Measurements from ENCODE around the gene USP24. TPM values are rescaled to one million over a fixed set of nuclear protein-coding genes. Genes with fewer than 3 reads are reported as not detected.
A peak's percentile ranks its signal among the peaks of the same experiment; 100 is the strongest.

USP24 gene
- total RNA-seq, 4 donors from 2014 or later = 14.9 to 66.1 (median 44.1) TPM

GRCh38 chr1:55213151-55213884, 1.8 kb downstream of the USP24 start:
- H3K36me3 ChIP-seq = no peaks in the 10 kb centered on the region
- DNase-seq = no peak
- TF ChIP-seq CTCF (IDR thresholded peaks at IDR 0.05) (no peak), POLR2A (IDR thresholded peaks at IDR 0.05) (no peak)
- intact Hi-C loops (cut with DNase I; ENCODE audit: low total_unique reads) = no loop called here
- no peaks in the 10 kb centered on the region for H3K27me3 ChIP-seq
- H3K27ac ChIP-seq = peak overlapping the region; percentile 92
- no peaks in the 10 kb centered on the region for H3K9me3 ChIP-seq
- peaks cover 3 to 8% of the 10 kb centered on the region in 2 donors for H3K4me1 ChIP-seq
- H3K4me3 ChIP-seq = peak overlapping the region; percentile 61 to 73

- Histone ChIP-seq H3K4me3 (no peak overlapping the region), H3K36me3 (no peaks in the 10 kb centered on the region)
Observed at GRCh38 chr1:55212349-55213150, 2.6 kb downstream of the USP24 start.

GRCh38 chr1:55211863-55212262, 3.3 kb downstream of the USP24 start:
- no peak overlapping the region for H3K4me3 ChIP-seq
- no peak for DNase-seq
- no peaks in the 10 kb centered on the region for H3K27me3 ChIP-seq
- H3K9me3 ChIP-seq = no peaks in the 10 kb centered on the region
- H3K36me3 ChIP-seq = no peaks in the 10 kb centered on the region
- peak overlapping the region in 1 of 2 donors; percentile 39 for H3K27ac ChIP-seq
- TF ChIP-seq CTCF (IDR thresholded peaks at IDR 0.05) = no peak
- no peak for TF ChIP-seq POLR2A (IDR thresholded peaks at IDR 0.05)
- peaks cover 3 to 8% of the 10 kb centered on the region in 2 donors for H3K4me1 ChIP-seq
- intact Hi-C loops (cut with DNase I; ENCODE audit: low total_unique reads) = no loop called here

More at GRCh38 chr1:55212349-55213150, 2.6 kb downstream of the USP24 start:
- Histone ChIP-seq H3K27me3 (no peaks in the 10 kb centered on the region), H3K4me1 (peaks cover 3 to 8% of the 10 kb centered on the region in 2 donors), H3K27ac (no peak overlapping the region), H3K9me3 (no peaks in the 10 kb centered on the region)
- intact Hi-C loops (cut with DNase I; ENCODE audit: low total_unique reads) = no loop called here
- DNase-seq = no peak
- TF ChIP-seq CTCF (IDR thresholded peaks at IDR 0.05) = no peak
- TF ChIP-seq POLR2A (IDR thresholded peaks at IDR 0.05) = no peak

- H3K4me1 ChIP-seq = peaks cover 3 to 8% of the 10 kb centered on the region in 2 donors
- H3K36me3 ChIP-seq = no peaks in the 10 kb centered on the region
- H3K27ac ChIP-seq = peak overlapping the region in 1 of 2 donors; percentile 39
- intact Hi-C loops (cut with DNase I; ENCODE audit: low total_unique reads) = no loop called here
- no peak for DNase-seq
- H3K4me3 ChIP-seq = no peak overlapping the region
- H3K27me3 ChIP-seq = no peaks in the 10 kb centered on the region
- H3K9me3 ChIP-seq = no peaks in the 10 kb centered on the region
- TF ChIP-seq CTCF (IDR thresholded peaks at IDR 0.05) (no peak), POLR2A (IDR thresholded peaks at IDR 0.05) (no peak)
Observed at GRCh38 chr1:55210990-55211801, 4.0 kb downstream of the USP24 start.

Measured in uterus (tissue), 4 donors.